ENCODE data around the gene GTF3C1.

Gene GTF3C1

DNA sequence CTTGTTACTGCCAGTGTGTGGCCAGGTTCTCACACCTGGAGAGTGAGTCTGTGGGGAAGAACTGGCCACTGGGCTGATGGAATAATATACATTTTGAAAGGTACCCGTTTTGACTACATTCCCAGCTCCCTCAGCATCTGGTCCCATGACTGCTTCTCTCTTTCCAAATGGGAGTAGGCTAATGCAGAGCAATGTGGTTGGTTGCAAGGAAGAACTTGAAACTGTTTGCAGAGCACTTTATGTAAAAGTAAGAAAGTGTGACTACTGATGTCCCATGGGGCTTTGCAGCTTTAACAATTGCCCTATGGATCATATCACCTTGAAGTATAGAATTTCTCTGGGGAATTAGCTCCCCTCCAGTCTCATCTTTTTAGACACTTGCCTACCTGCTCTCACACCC is 9.2 kb upstream of the GTF3C1 start:
- Histone ChIP-seq H3K9me3 (ENCODE audit: control insufficient read depth, low read length) (no peaks in the 10 kb centered on the region), H3K4me3 (ENCODE audit: low read length) (no peak overlapping the region), H3K27me3 (ENCODE audit: control insufficient read depth, insufficient read depth, low read length) (no peaks in the 10 kb centered on the region), H3K9ac (ENCODE audit: low read length) (no peak overlapping the region), H3K4me1 (ENCODE audit: control insufficient read depth, insufficient read depth, low read length) (peaks cover 14% of the 10 kb centered on the region), H3K36me3 (ENCODE audit: control insufficient read depth, insufficient read depth, low read length) (no peaks in the 10 kb centered on the region)

GRCh38 chr16:27558434-27558833 is 8.7 kb upstream of the GTF3C1 start:
- H3K9ac ChIP-seq (ENCODE audit: low read length), result no peak overlapping the region
- H3K4me1 ChIP-seq (ENCODE audit: control insufficient read depth, insufficient read depth, low read length), result peaks cover 14% of the 10 kb centered on the region
- H3K9me3 ChIP-seq (ENCODE audit: control insufficient read depth, low read length), result no peaks in the 10 kb centered on the region
- H3K27me3 ChIP-seq (ENCODE audit: control insufficient read depth, insufficient read depth, low read length), result no peaks in the 10 kb centered on the region
- H3K36me3 ChIP-seq (ENCODE audit: control insufficient read depth, insufficient read depth, low read length), result no peaks in the 10 kb centered on the region
- no peak overlapping the region for H3K4me3 ChIP-seq (ENCODE audit: low read length)

- Histone ChIP-seq H3K4me3 (ENCODE audit: low read length) (no peak overlapping the region), H3K9me3 (ENCODE audit: control insufficient read depth, low read length) (no peaks in the 10 kb centered on the region), H3K9ac (ENCODE audit: low read length) (no peak overlapping the region), H3K27me3 (ENCODE audit: control insufficient read depth, insufficient read depth, low read length) (no peaks in the 10 kb centered on the region), H3K36me3 (ENCODE audit: control insufficient read depth, insufficient read depth, low read length) (no peaks in the 10 kb centered on the region), H3K4me1 (ENCODE audit: control insufficient read depth, insufficient read depth, low read length) (peaks cover 14% of the 10 kb centered on the region)
Measured at GRCh38 chr16:27556471-27556870, 6.8 kb upstream of the GTF3C1 start.

DNA sequence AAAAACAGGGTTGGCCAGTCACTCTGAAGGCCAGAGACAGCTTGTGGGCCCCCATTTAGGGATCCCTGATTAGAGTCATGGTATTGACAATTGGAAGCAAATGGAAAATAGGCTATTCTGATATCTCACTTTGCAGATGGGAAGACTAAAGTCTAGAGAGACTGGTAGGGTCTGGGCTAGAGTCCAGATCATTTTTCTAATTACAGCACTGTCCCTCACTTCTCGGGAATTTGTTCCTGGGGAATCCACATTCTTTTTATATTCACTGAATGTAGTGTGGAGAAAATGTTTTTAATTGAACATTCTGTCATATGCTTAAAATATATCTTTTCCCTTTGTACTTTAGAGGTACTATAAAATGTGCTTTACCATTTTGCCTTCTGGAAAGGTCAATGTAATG is 1.3 kb upstream of the GTF3C1 start:
- H3K4me1 ChIP-seq (ENCODE audit: control insufficient read depth, insufficient read depth, low read length), result peaks cover 30% of the 10 kb centered on the region
- H3K36me3 ChIP-seq (ENCODE audit: control insufficient read depth, insufficient read depth, low read length), result no peaks in the 10 kb centered on the region
- no peaks in the 10 kb centered on the region for H3K9me3 ChIP-seq (ENCODE audit: control insufficient read depth, low read length)
- no peak overlapping the region for H3K4me3 ChIP-seq (ENCODE audit: low read length)
- no peaks in the 10 kb centered on the region for H3K27me3 ChIP-seq (ENCODE audit: control insufficient read depth, insufficient read depth, low read length)
- no peak overlapping the region for H3K9ac ChIP-seq (ENCODE audit: low read length)

DNA sequence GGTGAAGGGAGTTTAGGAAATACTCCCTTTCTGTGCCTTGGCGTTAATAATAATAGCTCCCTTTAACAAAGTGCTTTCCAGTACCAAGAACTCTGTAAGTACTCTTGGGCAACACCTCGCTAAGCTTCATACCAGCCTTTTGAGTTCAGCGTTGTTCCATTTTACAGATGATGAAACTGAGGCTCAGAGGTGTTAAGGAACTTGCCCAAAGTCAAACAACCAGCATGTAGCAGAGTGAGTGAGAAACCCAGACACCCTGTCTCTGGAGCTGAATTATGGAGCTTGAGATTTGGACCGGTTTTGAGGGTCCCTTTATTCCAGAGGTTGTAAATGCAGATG is 838 bp upstream of the GTF3C1 start:
- Histone ChIP-seq H3K4me1 (ENCODE audit: control insufficient read depth, insufficient read depth, low read length) (peaks cover 30% of the 10 kb centered on the region), H3K27me3 (ENCODE audit: control insufficient read depth, insufficient read depth, low read length) (no peaks in the 10 kb centered on the region), H3K36me3 (ENCODE audit: control insufficient read depth, insufficient read depth, low read length) (no peaks in the 10 kb centered on the region), H3K9ac (ENCODE audit: low read length) (peak overlapping the region; percentile 98), H3K9me3 (ENCODE audit: control insufficient read depth, low read length) (no peaks in the 10 kb centered on the region), H3K4me3 (ENCODE audit: low read length) (peak overlapping the region; percentile 100)

DNA sequence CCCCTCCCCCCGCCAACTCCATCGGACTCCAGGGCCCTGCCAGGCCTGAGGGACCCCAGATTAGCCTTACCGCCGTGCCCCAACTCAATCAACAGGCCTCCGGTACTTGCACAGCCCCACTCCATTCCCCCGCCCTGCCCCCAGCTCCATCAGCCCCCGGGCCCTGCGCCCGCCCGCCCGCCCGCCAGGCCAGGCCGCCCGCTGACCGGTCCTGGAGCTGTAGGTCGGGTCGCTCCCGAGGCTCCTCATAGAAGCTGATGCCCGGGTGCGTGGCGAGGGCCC is 308 bp downstream of the GTF3C1 start:
- Histone ChIP-seq H3K9me3 (ENCODE audit: control insufficient read depth, low read length) (no peaks in the 10 kb centered on the region), H3K9ac (ENCODE audit: low read length) (peak overlapping the region; percentile 98), H3K4me1 (ENCODE audit: control insufficient read depth, insufficient read depth, low read length) (peaks cover 30% of the 10 kb centered on the region), H3K4me3 (ENCODE audit: low read length) (peak overlapping the region; percentile 100), H3K36me3 (ENCODE audit: control insufficient read depth, insufficient read depth, low read length) (no peaks in the 10 kb centered on the region), H3K27me3 (ENCODE audit: control insufficient read depth, insufficient read depth, low read length) (no peaks in the 10 kb centered on the region)

- Histone ChIP-seq H3K4me1 (ENCODE audit: control insufficient read depth, insufficient read depth, low read length) (peaks cover 30% of the 10 kb centered on the region), H3K9me3 (ENCODE audit: control insufficient read depth, low read length) (no peaks in the 10 kb centered on the region), H3K27me3 (ENCODE audit: control insufficient read depth, insufficient read depth, low read length) (no peaks in the 10 kb centered on the region), H3K4me3 (ENCODE audit: low read length) (no peak overlapping the region), H3K36me3 (ENCODE audit: control insufficient read depth, insufficient read depth, low read length) (peaks cover 5% of the 10 kb centered on the region), H3K9ac (ENCODE audit: low read length) (no peak overlapping the region)
Measured at GRCh38 chr16:27547851-27548250, 1.9 kb downstream of the GTF3C1 start.

DNA sequence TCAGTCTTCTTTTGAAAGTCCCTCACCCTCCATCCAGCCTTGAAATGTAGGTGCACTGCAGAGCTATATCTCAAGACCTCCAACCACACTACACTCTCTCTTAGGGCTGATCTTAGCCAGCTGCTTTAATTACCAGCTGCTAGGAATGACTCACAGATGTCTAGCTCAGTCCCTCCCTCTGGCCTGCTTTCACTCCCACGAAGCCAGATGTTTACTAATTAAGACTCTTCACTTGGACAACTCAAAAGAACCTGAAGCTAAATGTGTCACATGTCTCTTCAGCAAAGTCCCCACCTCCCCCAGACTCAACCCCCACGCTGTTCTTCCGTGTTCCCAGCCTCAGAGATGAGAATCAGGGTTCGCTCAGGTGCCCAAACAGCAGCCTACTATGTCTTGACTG is 2.6 kb downstream of the GTF3C1 start:
- Histone ChIP-seq H3K9ac (ENCODE audit: low read length) (no peak overlapping the region), H3K4me1 (ENCODE audit: control insufficient read depth, insufficient read depth, low read length) (peaks cover 30% of the 10 kb centered on the region), H3K36me3 (ENCODE audit: control insufficient read depth, insufficient read depth, low read length) (peaks cover 5% of the 10 kb centered on the region), H3K27me3 (ENCODE audit: control insufficient read depth, insufficient read depth, low read length) (no peaks in the 10 kb centered on the region), H3K9me3 (ENCODE audit: control insufficient read depth, low read length) (no peaks in the 10 kb centered on the region), H3K4me3 (ENCODE audit: low read length) (no peak overlapping the region)

- H3K4me1 ChIP-seq (ENCODE audit: control insufficient read depth, insufficient read depth, low read length), result peaks cover 23% of the 10 kb centered on the region
- no peak overlapping the region for H3K4me3 ChIP-seq (ENCODE audit: low read length)
- H3K36me3 ChIP-seq (ENCODE audit: control insufficient read depth, insufficient read depth, low read length), result peaks cover 5% of the 10 kb centered on the region
- H3K27me3 ChIP-seq (ENCODE audit: control insufficient read depth, insufficient read depth, low read length), result no peaks in the 10 kb centered on the region
- H3K9ac ChIP-seq (ENCODE audit: low read length), result no peak overlapping the region
- H3K9me3 ChIP-seq (ENCODE audit: control insufficient read depth, low read length), result no peaks in the 10 kb centered on the region
Measured at GRCh38 chr16:27544671-27545070, 5.0 kb downstream of the GTF3C1 start.

- no peak overlapping the region for H3K9ac ChIP-seq (ENCODE audit: low read length)
- H3K4me3 ChIP-seq (ENCODE audit: low read length), result no peak overlapping the region
- no peaks in the 10 kb centered on the region for H3K9me3 ChIP-seq (ENCODE audit: control insufficient read depth, low read length)
- H3K36me3 ChIP-seq (ENCODE audit: control insufficient read depth, insufficient read depth, low read length), result peaks cover 5% of the 10 kb centered on the region
- peaks cover 19% of the 10 kb centered on the region for H3K4me1 ChIP-seq (ENCODE audit: control insufficient read depth, insufficient read depth, low read length)
- H3K27me3 ChIP-seq (ENCODE audit: control insufficient read depth, insufficient read depth, low read length), result no peaks in the 10 kb centered on the region
Measured at GRCh38 chr16:27543801-27544200, 5.9 kb downstream of the GTF3C1 start.

- H3K4me1 ChIP-seq (ENCODE audit: control insufficient read depth, insufficient read depth, low read length), result no peaks in the 10 kb centered on the region
- peaks cover 5% of the 10 kb centered on the region for H3K36me3 ChIP-seq (ENCODE audit: control insufficient read depth, insufficient read depth, low read length)
- no peak overlapping the region for H3K9ac ChIP-seq (ENCODE audit: low read length)
- H3K27me3 ChIP-seq (ENCODE audit: control insufficient read depth, insufficient read depth, low read length), result no peaks in the 10 kb centered on the region
- H3K9me3 ChIP-seq (ENCODE audit: control insufficient read depth, low read length), result no peaks in the 10 kb centered on the region
- H3K4me3 ChIP-seq (ENCODE audit: low read length), result no peak overlapping the region
Measured at GRCh38 chr16:27539636-27540035, 10.1 kb downstream of the GTF3C1 start.

DNA sequence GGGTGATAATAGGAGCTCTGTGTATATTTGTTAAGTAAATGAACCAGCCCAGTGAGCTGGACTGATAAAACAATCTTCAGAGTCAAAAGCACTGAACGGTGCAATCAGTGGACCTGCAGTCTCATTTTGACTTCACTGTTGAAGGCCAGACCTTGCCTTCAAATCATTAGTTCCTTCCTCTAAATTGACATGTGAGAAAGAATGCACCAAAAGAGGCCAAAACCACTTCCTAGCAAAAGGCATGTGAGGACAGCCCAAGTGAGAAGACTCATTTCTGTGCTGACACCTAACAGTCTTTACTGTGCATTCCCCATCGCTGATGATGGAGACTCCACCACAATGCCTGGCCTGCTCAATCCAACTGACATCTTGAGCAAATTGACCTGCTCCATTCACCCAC is 10.6 kb downstream of the GTF3C1 start:
- H3K36me3 ChIP-seq (ENCODE audit: control insufficient read depth, insufficient read depth, low read length), result peaks cover 6% of the 10 kb centered on the region
- no peaks in the 10 kb centered on the region for H3K4me1 ChIP-seq (ENCODE audit: control insufficient read depth, insufficient read depth, low read length)
- no peaks in the 10 kb centered on the region for H3K27me3 ChIP-seq (ENCODE audit: control insufficient read depth, insufficient read depth, low read length)
- H3K9ac ChIP-seq (ENCODE audit: low read length), result no peak overlapping the region
- no peaks in the 10 kb centered on the region for H3K9me3 ChIP-seq (ENCODE audit: control insufficient read depth, low read length)
- no peak overlapping the region for H3K4me3 ChIP-seq (ENCODE audit: low read length)

DNA sequence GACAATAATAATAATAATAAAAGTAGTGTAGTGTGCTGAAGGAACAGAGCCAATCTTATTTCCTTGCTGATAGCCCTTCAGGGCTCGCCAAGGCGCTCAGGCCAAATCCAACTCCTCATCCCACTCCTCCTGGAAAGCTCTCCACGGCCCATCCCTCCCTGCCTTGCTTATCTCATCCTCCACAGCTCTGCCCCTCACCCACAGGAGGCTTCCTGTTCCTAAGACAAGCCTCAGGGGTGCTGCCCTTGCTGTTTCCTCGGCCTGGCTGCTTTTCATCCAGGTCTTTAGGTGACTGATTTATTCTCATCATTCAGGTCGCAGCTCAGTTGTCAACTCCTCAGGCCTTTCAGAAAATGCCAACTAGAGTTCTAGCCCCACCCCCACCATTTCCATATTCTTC is 11.2 kb downstream of the GTF3C1 start:
- Histone ChIP-seq H3K4me1 (ENCODE audit: control insufficient read depth, insufficient read depth, low read length) (no peaks in the 10 kb centered on the region), H3K9me3 (ENCODE audit: control insufficient read depth, low read length) (no peaks in the 10 kb centered on the region), H3K4me3 (ENCODE audit: low read length) (no peak overlapping the region), H3K9ac (ENCODE audit: low read length) (no peak overlapping the region), H3K36me3 (ENCODE audit: control insufficient read depth, insufficient read depth, low read length) (peaks cover 7% of the 10 kb centered on the region), H3K27me3 (ENCODE audit: control insufficient read depth, insufficient read depth, low read length) (no peaks in the 10 kb centered on the region)

All from mucosa of stomach (tissue), 1 donor.